Head of caudate nucleus (tissue), 42 donors: ENCODE measurements around the gene CNOT3.
"Not testable (repeated sequence)": the region's sequence is repeated elsewhere in the genome, so short reads cannot be mapped to it uniquely, and the experiment has no call there.

Experiments used
- DNase-seq, 42 donors: peaks; one replicate each; pipeline versions ENCODE4 v3.0.0 to v3.0.0-alpha.2; 2020 to 2021; ENCODE audit warnings: mixed read lengths in 7 of 42
- intact Hi-C: fragments of 100-400 bp; cut with DNase I; formaldehyde crosslinking; loops from one replicate; pipeline ENCODE4 v1.15.0; 2022

The CNOT3 gene

DNA sequence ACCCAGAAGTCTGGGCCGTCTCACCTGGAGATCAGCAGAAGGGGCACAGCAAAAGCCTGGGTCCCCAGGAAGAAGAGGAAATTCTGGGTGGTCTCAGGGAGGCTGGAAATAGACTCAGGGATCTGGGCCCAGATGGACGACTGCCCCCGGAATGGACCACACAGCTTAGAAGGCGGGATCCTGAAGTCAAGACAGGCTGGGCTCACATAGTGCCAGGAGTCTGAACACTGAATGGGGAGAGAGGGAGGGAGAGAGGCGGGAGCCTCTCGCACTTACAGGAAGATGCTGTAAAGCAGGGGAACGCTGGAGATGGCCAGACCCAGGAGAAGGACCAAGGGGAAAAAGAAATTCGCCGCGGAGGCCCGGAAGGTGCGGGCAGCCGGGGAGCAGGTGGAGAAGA, 23.3 kb downstream of the CNOT3 start:
- no peak for DNase-seq
- intact Hi-C loops: no loop called here

- intact Hi-C loops: no loop called here
- peak in 39 of 42 donors; percentile 22 to 73 (median 54) for DNase-seq
Observed at GRCh38 chr19:54162241-54162805, 24.8 kb downstream of the CNOT3 start.

DNA sequence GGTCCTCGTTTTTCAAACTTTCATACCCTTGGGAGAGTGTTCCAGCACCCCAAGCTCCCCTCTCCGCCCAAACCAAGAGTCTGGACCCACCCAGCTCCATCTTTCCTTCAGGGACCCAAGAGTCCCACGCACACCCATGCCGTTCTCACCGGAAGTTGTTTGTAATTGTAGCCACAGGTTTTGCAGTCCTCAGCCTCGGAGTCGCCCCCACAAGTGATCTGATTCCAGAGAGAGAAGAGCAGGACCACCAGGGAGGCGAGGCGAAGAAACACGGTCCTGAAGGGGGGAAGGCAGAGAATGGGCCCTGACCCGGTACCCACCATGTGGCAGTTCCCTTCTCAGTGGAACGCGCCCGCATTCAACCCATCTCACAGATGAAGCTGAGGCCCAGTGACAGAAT, 25.3 kb downstream of the CNOT3 start:
- DNase-seq: no peak
- intact Hi-C loops: no loop called here

DNA sequence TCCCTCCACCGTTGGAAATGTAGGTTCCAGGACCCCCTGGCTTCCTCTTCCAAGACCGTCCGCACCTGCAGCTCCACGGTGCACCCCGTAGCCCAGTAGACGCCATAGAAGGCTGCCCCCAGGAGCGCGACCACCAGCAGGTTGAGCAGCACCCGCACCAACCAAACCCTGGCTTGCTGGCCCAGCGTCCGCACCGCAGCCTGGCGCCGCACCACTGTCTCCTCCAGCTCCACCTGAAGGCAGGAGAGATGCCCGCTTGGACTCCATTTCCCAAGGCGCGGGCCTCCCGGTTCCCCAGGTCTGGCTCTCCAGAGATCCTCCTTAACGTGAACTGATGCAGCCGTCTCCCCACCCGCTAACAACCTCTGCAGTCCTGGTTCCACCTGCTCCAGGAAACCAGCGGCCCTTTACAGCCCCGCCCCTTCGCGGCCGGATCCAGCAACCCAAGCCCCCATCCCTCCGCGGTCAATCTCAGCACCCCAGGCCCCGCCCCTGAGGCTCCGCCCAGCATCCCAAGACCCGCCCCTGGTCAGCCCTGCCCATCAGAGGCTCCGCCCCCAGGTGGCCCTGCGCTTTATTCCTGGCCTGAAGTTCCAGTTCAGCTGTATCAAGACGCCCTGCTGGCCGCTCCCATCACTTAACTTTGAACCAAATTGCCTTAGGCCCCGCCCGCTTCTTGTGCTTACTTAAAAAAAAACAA, 27.0 kb downstream of the CNOT3 start:
- intact Hi-C loops: loop anchor here (5.0 kb wide), 1 partner anchor 68 kb away; no protein-coding TSS in a partner anchor
- DNase-seq: peak in 4 of 42 donors; percentile 24 to 59 (median 44)

GRCh38 chr19:54165222-54165621, 27.7 kb downstream of the CNOT3 start:
- intact Hi-C loops: loop anchor here (5.0 kb wide), 1 partner anchor 67 kb away; no protein-coding TSS in a partner anchor
- DNase-seq: no peak

GRCh38 chr19:54168174-54168917, 30.8 kb downstream of the CNOT3 start:
- intact Hi-C loops: loop anchor here (5.0 kb wide), 1 partner anchor 64 kb away; no protein-coding TSS in a partner anchor
- peak; percentile 82 to 98 (median 94) for DNase-seq

DNA sequence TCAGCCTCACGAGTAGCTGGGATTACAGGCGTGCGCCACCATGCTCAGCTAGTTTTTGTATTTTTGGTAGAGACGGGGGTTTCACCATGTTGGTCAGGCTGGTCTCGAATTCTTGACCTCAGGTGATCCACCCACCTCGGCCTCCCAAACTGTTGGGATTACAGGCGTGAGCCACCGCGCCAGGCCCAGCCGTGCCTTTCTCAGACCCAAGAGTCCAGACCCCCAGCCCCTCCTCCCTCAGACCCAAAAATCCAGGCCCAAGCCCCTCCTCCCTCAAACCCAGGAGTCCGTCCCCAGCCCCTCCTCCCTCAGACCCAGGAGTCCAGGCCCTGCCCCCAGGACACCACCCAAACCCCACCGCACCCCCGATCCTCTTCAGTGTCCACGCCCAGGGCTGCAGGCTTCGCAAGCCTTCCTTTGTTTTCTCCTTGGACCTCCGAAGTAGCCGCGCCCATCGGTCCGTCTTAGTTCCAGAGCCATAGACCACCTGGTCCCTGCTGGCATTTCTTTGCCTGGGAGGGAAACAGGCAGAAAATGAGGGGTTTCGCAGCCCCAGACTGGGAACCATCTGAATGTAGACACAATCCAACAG, 31.7 kb downstream of the CNOT3 start:
- DNase-seq: no peak
- intact Hi-C loops: loop anchor here (5.0 kb wide), 1 partner anchor 63 kb away; no protein-coding TSS in a partner anchor

DNA sequence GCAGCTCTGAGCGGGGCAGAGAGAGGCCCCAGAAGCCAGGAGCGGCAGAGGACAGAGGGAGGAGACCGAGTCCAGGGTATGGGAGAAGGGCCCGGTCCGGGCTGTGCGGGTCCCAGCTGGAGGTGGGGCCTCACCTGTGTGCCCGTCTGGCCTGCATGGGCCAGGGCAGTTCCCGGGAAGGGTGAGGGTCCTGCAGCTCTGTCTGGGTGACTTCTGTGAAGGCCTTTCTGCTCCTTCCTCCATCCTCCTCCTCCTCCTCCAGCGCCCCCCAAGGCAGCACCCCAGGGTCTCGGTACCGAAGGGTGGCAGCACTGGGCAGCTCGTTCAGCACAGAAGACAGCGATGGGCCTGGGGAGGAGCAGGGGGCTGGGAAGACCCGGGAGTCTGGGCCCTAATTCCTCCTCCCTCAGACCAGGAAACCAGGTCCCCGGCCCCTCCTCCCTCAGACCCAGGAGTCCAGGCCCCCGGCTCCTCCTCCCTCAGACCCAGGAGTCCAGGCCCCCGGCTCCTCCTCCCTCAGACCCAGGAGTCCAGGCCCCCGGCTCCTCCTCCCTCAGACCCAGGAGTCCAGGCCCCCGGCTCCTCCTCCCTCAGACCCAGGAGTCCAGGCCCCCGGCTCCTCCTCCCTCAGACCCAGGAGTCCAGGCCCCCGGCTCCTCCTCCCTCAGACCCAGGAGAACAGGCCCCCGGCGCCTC, 34.3 kb downstream of the CNOT3 start:
- intact Hi-C loops: not testable (repeated sequence)

DNA sequence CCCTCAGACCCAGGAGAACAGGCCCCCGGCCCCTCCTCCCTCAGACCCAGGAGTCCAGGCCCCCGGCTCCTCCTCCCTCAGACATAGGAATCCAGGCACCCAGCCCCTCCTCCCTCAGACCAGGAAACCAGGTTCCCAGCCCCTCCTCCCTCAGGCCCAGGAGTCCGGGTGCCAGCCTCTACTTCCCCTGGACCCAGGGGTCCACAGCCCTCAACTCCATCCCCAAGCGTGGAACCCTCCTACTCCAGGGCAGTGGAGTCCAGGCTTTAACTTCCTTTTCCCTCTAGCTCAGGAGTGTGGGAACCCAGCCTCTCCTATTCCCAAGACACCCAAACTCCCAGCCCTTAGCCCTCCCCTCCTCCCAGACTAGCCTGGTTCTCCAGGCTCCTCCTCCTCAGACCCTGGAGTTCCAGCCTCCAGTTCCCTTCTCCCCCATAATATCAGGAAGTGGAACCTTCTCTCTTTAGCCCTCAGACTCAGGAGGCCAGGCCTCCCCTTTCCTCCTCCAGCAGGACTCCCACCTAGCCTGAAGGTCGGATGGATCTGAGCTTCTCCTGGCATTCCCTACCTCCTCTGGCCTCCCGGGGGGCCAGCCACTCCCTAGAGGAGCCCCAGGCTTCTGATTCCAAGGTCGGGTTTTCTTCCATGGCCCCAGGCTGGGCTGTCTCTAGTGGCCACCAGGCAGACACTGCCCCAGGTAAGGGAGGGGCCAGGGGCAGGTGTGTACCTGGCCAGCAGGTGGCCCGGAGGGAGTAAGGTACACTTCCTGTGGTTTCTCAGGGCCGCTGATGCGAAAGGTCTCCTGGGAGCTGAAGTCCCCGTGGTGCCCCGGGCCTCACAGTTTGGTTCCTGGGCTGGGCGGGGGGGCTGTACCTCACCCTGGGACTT, 35.2 kb downstream of the CNOT3 start, which contains the start of gene TMC4:
Gene TMC4, minus strand, starts transcription at position 690 of the 888 bp plus-strand sequence. Its CDS starts 43 bp downstream, at position 647.
- intact Hi-C loops: no loop called here
- no peak for DNase-seq

More for the DNA sequence above, 34.3 kb downstream of the CNOT3 start:
- not testable (repeated sequence) for DNase-seq

DNA sequence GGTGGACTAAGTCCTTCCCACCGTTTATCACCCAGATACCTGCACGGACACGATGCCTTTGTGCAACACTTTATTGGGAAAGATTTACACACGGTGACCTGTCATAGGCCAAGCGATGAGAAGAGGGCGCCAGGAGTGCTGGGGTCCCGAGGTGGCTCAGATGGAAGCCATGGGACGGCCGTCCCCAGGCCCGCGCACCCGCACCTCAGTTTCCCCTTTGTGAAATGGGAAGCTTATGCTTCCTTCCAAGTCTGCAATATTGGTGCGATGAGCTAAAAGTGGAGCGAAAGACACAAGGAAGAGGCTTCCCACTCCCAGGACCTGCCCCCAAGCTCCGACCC, 35.8 kb downstream of the CNOT3 start:
- intact Hi-C loops: no loop called here
- no peak for DNase-seq

- no peak for DNase-seq
- intact Hi-C loops: no loop called here
Observed at GRCh38 chr19:54173951-54174834, 36.6 kb downstream of the CNOT3 start.

DNA sequence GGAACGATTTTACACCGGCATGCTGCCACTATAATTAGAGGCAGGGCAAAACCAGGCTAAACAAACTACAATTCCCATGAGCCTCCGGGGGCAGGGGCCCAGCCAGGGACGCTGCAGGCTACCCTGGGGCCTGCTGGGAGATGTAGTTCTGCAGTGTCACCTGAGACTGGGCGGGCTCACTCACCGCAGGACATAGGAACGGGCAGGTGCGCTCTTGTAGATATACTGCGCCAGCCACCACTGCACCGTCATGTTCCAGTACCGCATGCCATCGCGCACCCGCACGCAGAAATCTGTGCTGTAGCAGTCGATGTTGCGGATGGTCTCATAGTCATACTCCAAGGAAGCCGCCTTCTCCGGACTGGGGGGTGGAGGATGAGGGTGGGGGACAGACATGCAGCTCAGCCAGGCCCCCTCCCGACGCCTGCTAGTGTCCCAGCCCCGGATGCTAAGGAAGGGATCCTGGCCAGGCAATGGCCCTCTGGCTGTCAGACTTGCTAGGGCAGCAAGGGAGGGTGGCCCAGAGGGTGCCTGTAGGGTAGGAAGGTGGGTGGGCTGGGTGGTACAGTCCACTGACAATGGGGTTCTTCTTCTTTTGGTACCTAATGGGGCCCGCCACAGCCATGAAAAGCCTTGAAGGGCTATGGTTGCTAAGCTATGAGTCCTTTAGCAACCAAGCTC, 41.2 kb downstream of the CNOT3 start:
- intact Hi-C loops: no loop called here
- DNase-seq: peak in 39 of 42 donors; percentile 28 to 75 (median 61)

DNA sequence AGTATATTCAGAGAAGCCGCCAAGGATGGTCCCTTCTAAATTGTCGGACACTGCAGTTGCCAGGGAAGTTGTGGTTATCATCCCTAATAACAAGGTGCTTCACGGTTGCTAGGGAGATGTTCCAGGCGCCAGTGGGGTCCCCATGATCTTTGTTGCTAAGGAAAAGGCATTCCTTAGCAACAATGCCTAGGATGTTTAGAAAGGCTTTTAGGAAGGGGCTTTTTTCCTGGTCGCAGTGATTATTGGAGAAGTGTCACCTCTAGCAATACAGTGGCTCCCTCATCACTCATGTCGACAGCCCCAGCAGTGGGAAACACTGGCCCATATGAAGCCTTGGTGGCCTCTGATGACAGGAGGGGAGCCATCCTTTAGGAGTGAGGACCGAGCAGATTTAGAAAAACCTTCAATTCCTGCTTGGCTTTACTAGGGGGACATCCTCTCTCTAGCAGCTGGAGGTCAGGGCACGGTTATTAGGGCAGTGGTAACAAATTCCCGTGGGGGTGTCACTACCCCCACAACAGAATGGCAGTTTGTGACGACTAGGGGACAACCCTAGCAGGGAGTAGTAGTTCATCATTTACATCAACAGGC, 41.8 kb downstream of the CNOT3 start:
- no peak for DNase-seq
- intact Hi-C loops: no loop called here

GRCh38 chr19:54179921-54180461, 42.4 kb downstream of the CNOT3 start:
- intact Hi-C loops: no loop called here
- peak in 38 of 42 donors; percentile 37 to 88 (median 66) for DNase-seq

- intact Hi-C loops: no loop called here
- DNase-seq: no peak
Observed at GRCh38 chr19:54180691-54181091, 43.1 kb downstream of the CNOT3 start.

GRCh38 chr19:54181894-54182293, 44.3 kb downstream of the CNOT3 start:
- intact Hi-C loops, DNase-seq: not testable (repeated sequence)
